Psoas muscle (tissue), 8 donors: ENCODE results near the gene ZSCAN5A. TPM values are rescaled to one million over a fixed set of nuclear protein-coding genes. Genes with fewer than 3 reads are reported as not detected.

ENCODE experiments used
- ATAC-seq, 4 donors: fragments of 200-7000 bp; cut with Tn5 transposase; one replicate each; pipeline ENCODE4 v1.9.1; 2020; ENCODE audit warnings: moderate library complexity in 3 of 4, mild to moderate bottlenecking in 2 of 4
- DNase-seq, 2 donors: peaks; one replicate each; pipeline ENCODE4 v3.0.0-alpha.2; 2020
- H3K27ac ChIP-seq: fragments of 200-600 bp; one replicate; pipeline ENCODE4 v1.8.0; 2022
- H3K27me3 ChIP-seq, 3 donors: fragments of 200-600 bp in 1 of 3; one replicate each; pipeline versions ENCODE4 v1.6.1 to v1.8.0; 2013 to 2022; ENCODE audit warnings: low read length in 2 of 3, mild to moderate bottlenecking in 2 of 3, moderate library complexity in 1 of 3; ENCODE audit not compliant: insufficient read depth in 3 of 3
- H3K36me3 ChIP-seq, 2 donors: fragments of 200-600 bp in 1 of 2; one replicate each; pipeline versions ENCODE4 v1.6.1 to v1.8.0; 2013 to 2022; ENCODE audit warnings: low read depth in 1 of 2, mild to moderate bottlenecking in 1 of 2, moderate library complexity in 1 of 2; ENCODE audit not compliant: insufficient read depth in 1 of 2
- H3K4me1 ChIP-seq: fragments of 200-600 bp; one replicate; pipeline ENCODE4 v1.8.0; 2022
- H3K4me3 ChIP-seq: fragments of 200-600 bp; one replicate; pipeline ENCODE4 v1.8.0; 2022; ENCODE audit warnings: mild to moderate bottlenecking
- H3K9me3 ChIP-seq: fragments of 200-600 bp; one replicate; pipeline ENCODE4 v1.8.0; 2022
- CTCF ChIP-seq: fragments of 200-600 bp; IDR thresholded peaks from one replicate; pipeline ENCODE4 v1.8.0; 2022; ENCODE audit warnings: antibody characterized with exemption
- WGBS, 3 donors: extraction: QIAGEN DNeasy Blood & Tissue Kit; methylation state at CpG; one replicate each; pipeline versions ENCODE4 v1.1.6 to v1.1.7; 2013; 5-methylcytosine and 5-hydroxymethylcytosine counted together
- intact Hi-C, 2 donors: fragments of 100-400 bp; cut with DNase I; formaldehyde crosslinking; loops; one replicate each; pipeline versions ENCODE4 v1.11.0 to v1.14.2; 2022
- polyA plus RNA-seq, 3 donors: library from polyadenylated mRNA; stranded (reverse); fragments of 200-250 nt; gene quantifications; one replicate each; pipeline ENCODE4 v1.2.3, GENCODE V29; 2013
- total RNA-seq, 4 donors: library from RNA; stranded (reverse); fragmentation: NEBNext Ultra II Directional in 2 of 4; extraction: Animal tissue kit (Norgen Biotek cat#: 25700) in 2 of 4; gene quantifications; one replicate each; pipeline versions ENCODE4 v1.2.1 to v1.2.4, GENCODE V29; 2021 to 2023
- donor health status: healthy with polysubstance abuse.
- donor health status: DM: no; HTN: no; CAD: no; lungs with moderate emphysema.
- donor health status: Bipolar disorder and iron deficiency.
- donor health status: healthy.
- donor health status: DM: yes; HTN: yes; CAD: no.
- donor health status: DM: no; HTN: no; CAD: no.
- donor health status: DM: no; HTN: no; CAD: no.
- donor health status: DM: yes; HTN: yes; CAD: no.

Gene ZSCAN5A
- total and polyA plus RNA-seq, 7 donors = 3.8 to 16.3 (median 10.7) TPM

DNA sequence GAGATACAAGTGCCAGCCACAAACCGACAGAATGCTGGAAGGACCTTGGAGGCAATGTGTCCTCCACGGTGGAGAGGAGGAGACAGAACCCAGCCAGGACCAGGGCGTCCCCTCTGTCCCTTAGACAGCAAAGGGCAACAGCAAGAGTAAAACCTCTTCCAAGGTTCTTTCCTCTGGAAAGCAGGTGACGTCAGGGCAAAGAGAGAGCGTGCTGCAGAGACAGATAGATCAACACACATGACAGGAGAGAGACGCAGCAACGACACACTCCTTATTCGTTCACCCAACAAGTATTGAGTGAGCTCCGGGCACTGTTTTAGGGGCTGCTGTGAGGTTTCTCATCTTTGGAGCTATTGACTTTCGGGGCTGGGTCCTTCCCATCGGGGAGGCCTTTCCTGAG, 140.1 kb downstream of the ZSCAN5A start:
- TF ChIP-seq CTCF = no peak

DNA sequence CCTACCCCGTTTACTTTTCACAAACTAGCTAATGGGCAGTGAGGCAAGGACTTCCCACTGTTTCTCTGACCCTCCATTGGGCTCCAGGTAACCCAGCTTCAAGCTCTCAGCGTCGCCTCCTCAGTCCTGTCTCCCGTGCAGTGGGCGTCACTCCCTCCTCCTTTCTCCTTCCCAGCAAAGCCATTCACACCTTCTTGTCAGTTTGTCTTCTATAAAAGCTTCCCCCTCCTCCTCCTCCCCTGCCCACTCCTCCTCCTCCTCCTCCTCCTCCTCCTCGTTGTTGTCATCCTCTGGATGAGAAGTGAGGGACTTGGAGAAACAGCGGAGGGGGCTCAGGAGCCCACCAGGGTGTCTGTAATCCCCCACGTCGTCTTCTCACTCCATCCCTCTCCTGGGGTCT, 140.6 kb downstream of the ZSCAN5A start:
- Histone ChIP-seq H3K4me3 (no peak overlapping the region), H3K36me3 (no peaks in the 10 kb centered on the region), H3K4me1 (no peaks in the 10 kb centered on the region), H3K27ac (no peak overlapping the region), H3K27me3 (peaks cover 0 to 27% (median 9%) of the 10 kb centered on the region in 3 donors), H3K9me3 (no peaks in the 10 kb centered on the region)
- ATAC-seq = no peak
- intact Hi-C loops = no loop called here
- no peak for DNase-seq
- WGBS, 3 donors = 6 to 10% (median 9%) methylated on average over 8 to 9 of the region's 9 CpGs
- TF ChIP-seq CTCF = no peak

More for the DNA sequence above, 140.1 kb downstream of the ZSCAN5A start:
- H3K36me3 ChIP-seq = no peaks in the 10 kb centered on the region
- intact Hi-C loops = no loop called here
- H3K9me3 ChIP-seq = no peaks in the 10 kb centered on the region
- H3K27me3 ChIP-seq = peaks cover 0 to 27% (median 9%) of the 10 kb centered on the region in 3 donors
- DNase-seq (no peak), ATAC-seq (no peak)
- no peak overlapping the region for H3K4me3 ChIP-seq
- WGBS, 3 donors = 33 to 38% (median 33%) methylated on average over 11 of the region's 11 CpGs
- H3K4me1 ChIP-seq = no peaks in the 10 kb centered on the region
- no peak overlapping the region for H3K27ac ChIP-seq

Other genes with a start within 250 kb of the ZSCAN5A start
- gene ZNF787, start 193.5 kb downstream of the ZSCAN5A start, total RNA-seq = 10 to 100 TPM; 33.3 to 62.7 (median 54.2) TPM
- gene ZNF787, start 193.5 kb downstream of the ZSCAN5A start, polyA plus RNA-seq = 10 to 100 TPM; 27.3 to 56.6 (median 49.1) TPM
- gene ZNF444, start 173.6 kb downstream of the ZSCAN5A start, total RNA-seq = 10 to 100 TPM; 12.0 to 20.6 (median 16.6) TPM
- 10 to 100 TPM; 14.1 to 22.4 (median 14.7) TPM for gene ZNF444, start 173.6 kb downstream of the ZSCAN5A start, polyA plus RNA-seq
- not detected for gene GALP, start 138.8 kb downstream of the ZSCAN5A start, total RNA-seq
- gene GALP, start 138.8 kb downstream of the ZSCAN5A start, polyA plus RNA-seq = not detected
- gene ZSCAN5B, start 117.1 kb downstream of the ZSCAN5A start, total RNA-seq = not detected
- gene ZSCAN5B, start 117.1 kb downstream of the ZSCAN5A start, polyA plus RNA-seq = under 1 TPM in 1 of 3 donors, not detected in 2; 0.05 TPM
- gene ZSCAN5C, start 112.6 kb downstream of the ZSCAN5A start, total RNA-seq = not detected
- gene ZSCAN5C, start 112.6 kb downstream of the ZSCAN5A start, polyA plus RNA-seq = not detected
- gene EDDM13, start 42.1 kb downstream of the ZSCAN5A start, total RNA-seq = under 1 TPM in 1 of 4 donors, not detected in 3; 0.62 TPM
- gene EDDM13, start 42.1 kb downstream of the ZSCAN5A start, polyA plus RNA-seq = not detected
- 1 to 10 TPM; 1.1 to 2.6 (median 1.3) TPM for gene ZNF582, start 78.7 kb upstream of the ZSCAN5A start, total RNA-seq
- 1 to 10 TPM; 1.1 to 2.4 (median 1.9) TPM for gene ZNF582, start 78.7 kb upstream of the ZSCAN5A start, polyA plus RNA-seq
- gene ZNF583, start 89.5 kb upstream of the ZSCAN5A start, total RNA-seq = 1 to 10 TPM; 2.5 to 5.3 (median 3.1) TPM
- 1 to 10 TPM; 2.3 to 8.7 (median 2.6) TPM for gene ZNF583, start 89.5 kb upstream of the ZSCAN5A start, polyA plus RNA-seq
- 1 to 10 TPM in 3 of 4 donors, under 1 TPM in 1; 0.90 to 5.1 (median 2.4) TPM for gene ZNF667, start 162.5 kb upstream of the ZSCAN5A start, total RNA-seq
- 1 to 10 TPM; 1.3 to 2.4 (median 1.7) TPM for gene ZNF667, start 162.5 kb upstream of the ZSCAN5A start, polyA plus RNA-seq
- 1 to 10 TPM; 5.3 to 7.3 (median 5.4) TPM for gene ZNF471, start 193.0 kb upstream of the ZSCAN5A start, total RNA-seq
- gene ZNF471, start 193.0 kb upstream of the ZSCAN5A start, polyA plus RNA-seq = 1 to 10 TPM; 1.1 to 4.0 (median 1.5) TPM
- gene ZFP28, start 224.1 kb upstream of the ZSCAN5A start, total RNA-seq = 1 to 10 TPM; 2.0 to 5.0 (median 3.2) TPM
- 1 to 10 TPM; 1.7 to 7.0 (median 2.9) TPM for gene ZFP28, start 224.1 kb upstream of the ZSCAN5A start, polyA plus RNA-seq